Lung microvascular endothelial cell (primary cell): ENCODE measurements around the gene TEX36. TPM values are rescaled to one million over a fixed set of nuclear protein-coding genes. Genes with fewer than 3 reads are reported as not detected.
A peak's percentile ranks its signal among the peaks of the same experiment; 100 is the strongest.
"Not testable (repeated sequence)": the region's sequence is repeated elsewhere in the genome, so short reads cannot be mapped to it uniquely, and the experiment has no call there.

ENCODE experiments used
- DNase-seq, 2 donors: peaks; one replicate each; pipeline versions ENCODE4 v3.0.0 to v3.0.0-alpha.2; 2010; ENCODE audit warnings: low read depth in 2 of 2
- total RNA-seq: library from RNA; depleted of rRNA; stranded (reverse); fragments of >200 nt; gene quantifications from 2 replicates; pipeline ENCODE4 v1.2.1, GENCODE V29; 2014

The TEX36 gene
- total RNA-seq, 1 donor from 2014 or later, result not detected

GRCh38 chr10:125634606-125635005 lies 48.4 kb downstream of the TEX36 start:
- no peak for DNase-seq

- no peak for DNase-seq
Observed at GRCh38 chr10:125633517-125633999, 49.4 kb downstream of the TEX36 start.

GRCh38 chr10:125631806-125632205 lies 51.2 kb downstream of the TEX36 start:
- DNase-seq, result no peak

- peak; percentile 67 to 88 for DNase-seq
Observed at GRCh38 chr10:125629758-125630376, 53.1 kb downstream of the TEX36 start.

GRCh38 chr10:125628104-125629049 lies 54.6 kb downstream of the TEX36 start:
- no peak for DNase-seq

- no peak for DNase-seq
Observed at GRCh38 chr10:125627646-125628045, 55.3 kb downstream of the TEX36 start.

GRCh38 chr10:125626671-125627070 lies 56.3 kb downstream of the TEX36 start:
- DNase-seq, result no peak

- DNase-seq, result no peak
Observed at GRCh38 chr10:125625586-125625985, 57.4 kb downstream of the TEX36 start.

GRCh38 chr10:125624800-125625199 lies 58.2 kb downstream of the TEX36 start:
- DNase-seq, result no peak

GRCh38 chr10:125621052-125621451 lies 61.9 kb downstream of the TEX36 start:
- no peak for DNase-seq

GRCh38 chr10:125620401-125620800 lies 62.6 kb downstream of the TEX36 start:
- no peak for DNase-seq

GRCh38 chr10:125613062-125613461 lies 69.9 kb downstream of the TEX36 start:
- not testable (repeated sequence) for DNase-seq

- no peak for DNase-seq
Observed at GRCh38 chr10:125611756-125612155, 71.2 kb downstream of the TEX36 start.

GRCh38 chr10:125611216-125611615 lies 71.7 kb downstream of the TEX36 start:
- peak in 1 of 2 donors; percentile 64 for DNase-seq

- DNase-seq, result no peak
Observed at GRCh38 chr10:125609859-125610258, 73.1 kb downstream of the TEX36 start.

- no peak for DNase-seq
Observed at GRCh38 chr10:125608474-125608873, 74.5 kb downstream of the TEX36 start.

- DNase-seq, result peak; percentile 19 to 86
Observed at GRCh38 chr10:125607689-125608290, 75.2 kb downstream of the TEX36 start.

- peak; percentile 87 to 98 for DNase-seq
Observed at GRCh38 chr10:125606414-125607010, 76.5 kb downstream of the TEX36 start.
